NCI-H2196 (cell line): ENCODE data around the gene ARHGAP25.

Source experiments
- DNase-seq: peaks from one replicate; lab custom pipeline; 2025; ENCODE audit not compliant: unreplicated experiment; lab: John Stamatoyannopoulos, UW

Gene ARHGAP25

GRCh38 chr2:68734688-68735525 is at the start of gene ARHGAP25:
Gene ARHGAP25 (plus strand): TSS chr2:68734811. CDS start chr2:68735200, 389 bp downstream.
- no peak for DNase-seq

DNA sequence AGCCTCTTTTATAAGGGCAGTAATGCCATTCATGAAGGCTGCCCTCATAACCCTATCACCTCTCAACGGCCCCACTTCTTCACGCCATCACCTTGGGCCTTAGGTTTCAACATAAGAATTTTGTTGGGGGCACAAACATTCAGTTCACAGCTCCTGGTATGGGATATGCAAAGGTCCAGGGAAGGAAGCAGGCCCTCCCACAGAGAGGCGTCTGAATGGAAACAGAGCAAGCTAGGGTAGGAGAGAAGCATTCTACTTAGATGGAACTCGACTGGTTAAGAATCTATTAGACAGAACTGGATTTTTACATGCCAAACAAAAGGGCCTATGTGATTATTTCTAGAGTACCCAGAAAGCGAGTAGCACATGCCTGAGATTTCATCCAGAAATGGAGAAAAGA is 48.4 kb upstream of the ARHGAP25 start:
- no peak for DNase-seq

DNA sequence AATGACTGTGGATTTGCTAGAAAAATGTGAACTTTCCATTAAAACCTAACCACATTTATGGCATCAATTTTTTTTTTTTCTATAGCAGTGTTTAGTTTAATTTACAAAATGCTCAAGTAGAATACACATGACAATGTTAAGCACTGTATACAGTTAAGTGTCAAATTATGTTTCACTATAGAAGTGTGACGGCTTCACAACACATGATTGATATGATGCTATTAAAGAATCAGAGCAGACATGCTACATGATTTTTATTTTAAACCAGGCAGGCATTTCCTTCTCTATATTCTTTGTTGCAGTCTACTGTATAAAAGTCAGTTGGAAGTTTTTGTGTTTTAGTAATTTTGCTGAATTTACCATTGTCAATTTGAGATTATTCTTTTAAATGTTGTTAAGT is 47.6 kb upstream of the ARHGAP25 start:
- DNase-seq = no peak

- DNase-seq = no peak
Measured at GRCh38 chr2:68689553-68690537, 44.8 kb upstream of the ARHGAP25 start.

DNA sequence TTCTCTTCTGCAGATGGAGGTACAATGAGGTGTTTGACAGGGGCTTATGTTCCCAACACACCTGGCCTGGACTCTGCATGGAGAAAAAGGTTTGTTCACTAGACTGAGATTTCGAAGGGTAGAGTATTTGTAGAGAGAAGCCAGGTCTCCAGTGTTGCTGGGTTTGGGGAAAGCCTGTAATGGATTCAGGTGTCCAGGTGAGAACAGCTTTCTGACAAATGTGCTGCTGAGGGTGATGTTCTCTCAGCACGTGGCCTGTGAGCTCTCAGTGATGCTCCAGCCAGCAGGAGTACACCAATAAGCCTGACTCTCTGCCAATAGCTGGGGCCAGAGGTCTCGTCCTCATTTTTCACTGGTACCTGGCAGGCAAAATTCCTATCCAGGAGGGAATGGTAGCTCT is 43.8 kb upstream of the ARHGAP25 start:
- DNase-seq = no peak

- no peak for DNase-seq
Measured at GRCh38 chr2:68692511-68692910, 42.1 kb upstream of the ARHGAP25 start.

DNA sequence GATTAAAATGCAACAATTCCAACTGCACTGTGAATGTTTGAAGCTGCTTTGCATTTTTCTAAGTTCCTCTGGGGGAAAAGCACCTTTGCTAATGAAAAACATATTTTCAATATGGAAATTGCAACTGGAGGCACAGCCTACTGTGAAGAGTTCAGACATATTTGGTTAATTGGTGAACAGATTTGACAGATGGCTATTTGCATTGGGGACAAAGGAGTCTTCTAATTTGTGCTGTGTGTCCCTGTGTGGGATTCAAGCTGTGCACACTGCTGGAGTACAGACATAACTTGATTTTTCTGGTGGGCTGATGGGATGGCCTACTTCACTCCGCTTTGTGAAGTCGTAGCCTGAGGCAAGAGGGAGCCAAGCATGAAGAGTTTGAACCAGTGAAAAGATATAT is 40.7 kb upstream of the ARHGAP25 start:
- no peak for DNase-seq

DNA sequence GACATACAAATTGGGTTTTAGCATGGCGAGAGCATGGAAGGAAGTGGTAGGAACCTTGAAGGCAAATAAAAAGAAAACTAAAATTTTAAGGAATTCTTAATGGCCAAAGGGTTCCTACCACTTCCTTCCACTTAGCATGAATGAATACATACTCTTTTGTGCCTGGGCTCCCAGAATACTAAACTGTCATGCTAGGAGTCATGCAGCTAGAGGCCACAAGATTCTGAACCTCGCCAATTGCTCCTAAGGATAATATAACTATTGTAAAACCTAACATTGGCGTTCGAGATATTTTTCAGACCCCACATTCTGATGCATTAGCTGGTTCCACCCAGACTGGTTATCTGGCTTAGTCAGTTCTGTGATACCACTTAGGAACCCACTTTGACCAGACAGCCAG is 38.6 kb upstream of the ARHGAP25 start:
- no peak for DNase-seq

GRCh38 chr2:68696554-68696953 is 38.1 kb upstream of the ARHGAP25 start:
- DNase-seq = no peak

- DNase-seq = peak; percentile 58
Measured at GRCh38 chr2:68698567-68699377, 35.8 kb upstream of the ARHGAP25 start.

- DNase-seq = no peak
Measured at GRCh38 chr2:68700560-68700959, 34.1 kb upstream of the ARHGAP25 start.

GRCh38 chr2:68706637-68707036 is 28.0 kb upstream of the ARHGAP25 start:
- DNase-seq = no peak

DNA sequence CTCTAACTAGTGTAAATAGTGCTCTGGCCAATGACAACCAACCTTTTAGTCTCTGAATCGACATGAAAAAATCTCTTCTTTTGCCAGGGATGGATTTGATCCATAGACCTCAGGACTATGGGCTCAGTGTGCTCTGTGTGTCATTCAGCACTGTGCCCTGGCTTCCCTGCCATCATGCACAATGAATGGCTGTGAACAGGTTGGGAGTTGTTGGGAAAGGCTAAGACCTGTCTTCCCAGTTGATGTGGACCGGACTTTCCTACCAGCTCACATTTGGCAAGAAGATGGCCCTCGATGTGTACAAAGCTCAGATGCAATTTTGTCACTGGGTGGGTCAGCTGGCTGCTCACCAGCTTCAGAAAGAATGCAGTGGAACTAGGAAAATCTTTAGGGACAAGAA is 26.0 kb upstream of the ARHGAP25 start:
- no peak for DNase-seq

DNA sequence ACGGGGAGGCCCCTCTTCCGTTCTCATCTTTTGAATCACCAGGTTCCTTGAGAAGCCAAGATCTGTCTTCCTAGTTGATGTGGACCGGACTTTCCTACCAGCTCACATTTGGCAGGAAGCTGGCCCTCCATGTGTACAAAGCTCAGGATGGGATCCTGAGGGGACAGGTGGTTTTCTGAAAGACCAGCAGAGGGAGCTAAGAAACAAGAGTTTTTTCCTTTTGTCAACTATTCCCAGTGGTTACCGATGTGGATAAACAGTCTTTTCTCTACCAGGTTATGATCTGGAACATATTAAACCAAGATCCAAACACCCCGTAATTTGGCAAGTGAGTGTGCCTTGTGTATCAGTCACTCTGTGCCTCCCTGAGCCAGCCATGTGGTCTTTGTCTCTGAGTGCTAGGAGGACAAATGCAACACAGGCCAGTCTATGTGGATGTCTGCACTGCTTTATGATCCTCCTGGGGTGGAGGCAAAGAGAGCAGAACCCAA is 25.1 kb upstream of the ARHGAP25 start:
- peak; percentile 51 for DNase-seq

DNA sequence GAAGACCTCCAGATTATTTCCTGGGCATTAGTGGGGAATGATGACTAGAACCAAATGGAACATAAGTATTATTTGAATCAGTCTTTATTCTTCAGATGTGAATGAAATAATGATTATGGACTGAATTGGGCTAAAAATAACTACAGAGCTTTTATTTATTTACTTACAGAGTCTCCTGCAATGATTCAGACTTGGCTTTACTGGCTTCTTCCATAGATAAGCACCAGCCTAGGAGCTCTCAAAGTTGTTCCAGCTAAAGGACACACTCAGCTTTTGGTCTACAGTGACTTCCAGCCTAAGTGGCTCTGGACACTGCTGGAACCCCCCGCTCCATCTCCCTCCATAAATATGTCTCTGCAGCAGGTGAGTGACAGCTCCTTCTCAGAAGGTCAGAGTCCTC is 24.3 kb upstream of the ARHGAP25 start:
- no peak for DNase-seq

DNA sequence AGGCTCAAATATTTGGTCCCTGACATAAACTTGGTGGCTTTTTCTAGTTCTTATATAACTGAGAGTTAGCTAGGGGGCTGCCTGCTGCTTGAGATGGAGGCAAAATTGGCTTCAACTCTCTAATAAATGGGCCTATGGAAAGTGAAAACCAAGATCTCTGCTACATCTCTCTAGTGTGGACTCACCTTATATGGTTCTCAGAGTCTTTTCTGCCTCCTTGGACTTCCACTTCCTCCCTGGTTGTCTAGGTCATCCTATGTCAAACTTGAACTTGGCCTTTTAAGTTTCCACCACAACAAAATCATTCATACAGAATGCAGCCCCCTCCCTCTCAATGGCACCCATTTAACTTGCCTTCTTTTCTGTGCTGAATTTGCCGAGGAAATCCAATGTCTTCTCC is 23.9 kb upstream of the ARHGAP25 start:
- DNase-seq = no peak

GRCh38 chr2:68714866-68715265 is 19.7 kb upstream of the ARHGAP25 start:
- no peak for DNase-seq

DNA sequence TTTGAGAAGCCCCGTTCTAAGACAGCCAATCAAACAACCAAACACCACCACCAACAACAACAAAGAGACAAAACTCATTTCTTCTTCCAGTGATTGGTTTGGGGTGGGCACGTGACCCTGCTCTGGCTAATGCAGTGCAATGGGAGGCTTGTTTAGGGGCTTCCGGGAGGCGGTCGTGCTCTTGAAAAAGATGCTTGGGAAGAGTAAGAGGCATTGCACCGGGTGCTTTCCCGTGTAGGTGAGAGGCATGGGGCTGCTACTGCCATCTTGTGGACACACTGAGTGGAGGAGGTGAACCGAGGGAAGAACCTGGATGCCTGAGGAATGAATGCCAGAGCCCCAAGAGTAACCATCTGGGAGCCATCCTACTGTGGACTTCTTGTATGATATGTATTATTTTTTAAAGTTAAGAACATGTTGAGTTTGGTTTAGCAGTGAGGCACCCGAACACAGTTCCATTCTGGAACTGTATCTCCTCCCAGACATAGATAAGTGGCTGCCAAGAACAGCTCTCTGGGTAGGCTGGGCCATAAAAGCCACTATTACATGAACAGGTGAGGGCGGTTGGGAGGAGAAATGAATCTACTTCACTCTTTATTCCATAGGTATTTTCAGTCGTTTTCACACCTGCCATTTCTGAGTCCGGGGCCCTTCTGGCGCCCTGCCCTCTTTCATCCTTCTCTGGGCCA is 19.1 kb upstream of the ARHGAP25 start:
- no peak for DNase-seq

DNA sequence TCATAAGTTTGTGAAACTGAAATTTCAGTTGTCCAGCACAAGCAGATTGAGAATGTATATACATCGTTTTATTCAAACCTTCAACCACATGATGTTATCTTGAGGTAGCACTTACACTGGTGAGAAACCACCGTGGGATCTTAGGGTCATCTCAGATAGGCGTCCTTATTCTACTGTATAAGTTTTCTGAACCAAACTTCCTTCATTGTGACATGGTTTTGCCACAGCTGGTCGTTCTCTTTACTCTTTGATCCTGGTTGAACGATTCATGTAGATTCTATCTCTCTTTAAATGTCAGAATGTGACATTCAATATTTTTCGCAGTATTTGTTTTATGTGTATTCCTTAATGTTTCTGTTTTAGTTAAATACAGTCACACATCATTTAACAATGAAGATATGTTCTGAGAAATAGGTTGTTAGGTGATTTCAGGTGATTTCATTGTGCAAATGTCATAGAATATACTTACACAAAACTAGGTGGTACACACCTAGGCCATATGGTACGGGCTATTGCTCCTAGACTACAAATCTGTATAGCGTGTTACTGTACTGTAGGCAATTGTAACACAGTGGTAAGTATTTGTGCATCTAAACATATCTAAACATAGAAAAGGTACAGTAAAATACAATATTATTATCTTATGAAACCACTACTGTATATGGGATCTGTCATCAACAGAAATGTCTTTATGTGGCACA is 17.9 kb upstream of the ARHGAP25 start:
- no peak for DNase-seq

DNA sequence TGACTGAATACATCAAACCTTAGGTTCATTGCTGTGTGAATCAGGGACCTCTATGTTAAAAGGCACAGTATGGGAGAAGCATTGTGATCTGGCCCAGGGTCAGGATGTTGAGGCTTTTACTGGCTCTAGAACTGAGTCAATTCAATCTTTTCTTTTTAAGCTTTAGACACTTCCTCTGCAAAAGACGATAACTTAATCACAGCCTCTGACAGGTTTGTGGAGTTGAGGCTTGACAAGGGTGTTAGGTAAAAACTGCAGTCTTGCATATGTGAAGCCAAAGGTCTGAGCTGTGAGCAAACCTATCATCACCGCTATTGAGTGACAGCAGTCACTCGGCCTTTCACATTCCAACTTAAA is 17.3 kb upstream of the ARHGAP25 start:
- DNase-seq = no peak
